Measurements from ENCODE around the gene LRRN2.

Gene LRRN2

DNA sequence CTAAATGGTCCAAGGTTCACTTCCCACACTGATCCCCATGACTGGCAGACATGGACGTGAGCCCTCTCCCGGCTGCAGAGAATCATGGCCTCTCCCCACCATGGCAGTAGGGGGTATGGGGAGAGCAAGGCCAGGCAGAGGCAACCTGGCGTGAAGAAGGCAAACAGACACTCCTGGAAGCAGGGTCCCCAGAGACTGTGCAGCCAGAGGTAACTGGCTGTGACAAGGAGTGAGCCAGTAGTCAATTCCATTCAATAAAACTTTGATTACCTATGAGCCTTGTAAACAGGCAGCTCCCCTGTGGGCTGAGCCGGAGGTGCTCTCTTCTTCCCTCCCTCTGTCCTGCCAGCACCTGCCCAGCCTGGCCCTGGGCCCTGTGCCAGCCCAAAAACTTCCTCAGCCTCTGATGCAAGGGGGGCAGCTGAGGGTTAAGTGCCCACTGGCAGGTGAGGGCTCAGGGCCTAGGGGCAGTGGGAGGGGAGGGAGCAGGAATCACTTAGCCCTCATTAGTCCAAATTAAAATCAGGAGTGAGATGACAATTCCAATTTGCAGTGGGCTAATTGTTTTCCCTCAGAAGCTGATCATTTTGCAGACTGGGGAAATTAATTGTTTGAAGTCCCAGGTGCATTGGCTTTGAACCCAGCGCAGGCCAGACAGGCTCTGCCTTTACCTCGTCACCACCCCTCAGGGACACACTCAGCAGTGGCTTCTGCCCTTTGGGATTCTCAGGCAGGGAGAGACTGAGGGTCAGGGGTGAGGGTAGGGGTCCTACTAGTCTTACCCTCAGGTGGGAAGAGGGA is 35.6 kb downstream of the LRRN2 start:
- Histone ChIP-seq H3K27ac (ENCODE audit: low read depth in 2 of 2, low read length in 2 of 2) (peak overlapping the region; percentile 77 to 78), H3K4me1 (ENCODE audit: control insufficient read depth in 2 of 2, insufficient read depth in 2 of 2, low read length in 2 of 2) (peaks cover 47 to 49% of the 10 kb centered on the region in 2 donors), H3K36me3 (ENCODE audit: control insufficient read depth in 2 of 2, insufficient read depth in 2 of 2, low read length in 2 of 2) (no peaks in the 10 kb centered on the region), H3K4me3 (ENCODE audit: low read length in 2 of 2) (peak overlapping the region in 1 of 2 donors; percentile 33), H3K9me3 (ENCODE audit: control insufficient read depth in 2 of 2, low read length in 2 of 2) (no peaks in the 10 kb centered on the region), H3K9ac (ENCODE audit: low read depth in 1 of 2, low read length in 2 of 2) (peak overlapping the region in 1 of 2 donors; percentile 9), H3K27me3 (ENCODE audit: control insufficient read depth in 2 of 2, insufficient read depth in 2 of 2, low read length in 2 of 2) (no peaks in the 10 kb centered on the region)

DNA sequence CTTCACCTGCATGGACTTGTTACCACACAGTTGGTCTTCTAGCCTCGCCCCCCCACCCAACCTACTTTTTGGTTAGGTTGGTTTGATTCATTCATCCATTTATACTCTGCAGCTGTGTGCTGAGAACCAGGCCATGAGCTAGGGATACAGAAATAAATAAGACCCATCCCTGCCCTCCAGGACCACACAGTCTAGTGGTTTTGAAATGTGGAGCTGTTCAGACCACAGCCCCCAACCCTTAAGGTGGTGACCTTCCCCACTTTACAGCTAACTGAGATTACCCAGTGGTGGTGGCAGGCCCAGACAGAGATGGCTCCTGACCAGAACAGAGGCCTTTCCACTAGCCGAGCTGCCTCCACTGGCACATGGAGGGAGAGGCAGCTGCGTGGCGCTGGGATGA is 37.0 kb downstream of the LRRN2 start:
- Histone ChIP-seq H3K9ac (ENCODE audit: low read depth in 1 of 2, low read length in 2 of 2) (no peak overlapping the region), H3K4me3 (ENCODE audit: low read length in 2 of 2) (no peak overlapping the region), H3K27me3 (ENCODE audit: control insufficient read depth in 2 of 2, insufficient read depth in 2 of 2, low read length in 2 of 2) (no peaks in the 10 kb centered on the region), H3K36me3 (ENCODE audit: control insufficient read depth in 2 of 2, insufficient read depth in 2 of 2, low read length in 2 of 2) (no peaks in the 10 kb centered on the region), H3K4me1 (ENCODE audit: control insufficient read depth in 2 of 2, insufficient read depth in 2 of 2, low read length in 2 of 2) (peaks cover 47 to 49% of the 10 kb centered on the region in 2 donors), H3K27ac (ENCODE audit: low read depth in 2 of 2, low read length in 2 of 2) (no peak overlapping the region), H3K9me3 (ENCODE audit: control insufficient read depth in 2 of 2, low read length in 2 of 2) (no peaks in the 10 kb centered on the region)

GRCh38 chr1:204647805-204648153 is 37.8 kb downstream of the LRRN2 start:
- no peak overlapping the region for H3K27ac ChIP-seq (ENCODE audit: low read depth in 2 of 2, low read length in 2 of 2)
- no peak overlapping the region for H3K4me3 ChIP-seq (ENCODE audit: low read length in 2 of 2)
- no peak overlapping the region for H3K9ac ChIP-seq (ENCODE audit: low read depth in 1 of 2, low read length in 2 of 2)
- no peaks in the 10 kb centered on the region for H3K27me3 ChIP-seq (ENCODE audit: control insufficient read depth in 2 of 2, insufficient read depth in 2 of 2, low read length in 2 of 2)
- H3K4me1 ChIP-seq (ENCODE audit: control insufficient read depth in 2 of 2, insufficient read depth in 2 of 2, low read length in 2 of 2), result peaks cover 43 to 44% of the 10 kb centered on the region in 2 donors
- H3K9me3 ChIP-seq (ENCODE audit: control insufficient read depth in 2 of 2, low read length in 2 of 2), result no peaks in the 10 kb centered on the region
- no peaks in the 10 kb centered on the region for H3K36me3 ChIP-seq (ENCODE audit: control insufficient read depth in 2 of 2, insufficient read depth in 2 of 2, low read length in 2 of 2)

DNA sequence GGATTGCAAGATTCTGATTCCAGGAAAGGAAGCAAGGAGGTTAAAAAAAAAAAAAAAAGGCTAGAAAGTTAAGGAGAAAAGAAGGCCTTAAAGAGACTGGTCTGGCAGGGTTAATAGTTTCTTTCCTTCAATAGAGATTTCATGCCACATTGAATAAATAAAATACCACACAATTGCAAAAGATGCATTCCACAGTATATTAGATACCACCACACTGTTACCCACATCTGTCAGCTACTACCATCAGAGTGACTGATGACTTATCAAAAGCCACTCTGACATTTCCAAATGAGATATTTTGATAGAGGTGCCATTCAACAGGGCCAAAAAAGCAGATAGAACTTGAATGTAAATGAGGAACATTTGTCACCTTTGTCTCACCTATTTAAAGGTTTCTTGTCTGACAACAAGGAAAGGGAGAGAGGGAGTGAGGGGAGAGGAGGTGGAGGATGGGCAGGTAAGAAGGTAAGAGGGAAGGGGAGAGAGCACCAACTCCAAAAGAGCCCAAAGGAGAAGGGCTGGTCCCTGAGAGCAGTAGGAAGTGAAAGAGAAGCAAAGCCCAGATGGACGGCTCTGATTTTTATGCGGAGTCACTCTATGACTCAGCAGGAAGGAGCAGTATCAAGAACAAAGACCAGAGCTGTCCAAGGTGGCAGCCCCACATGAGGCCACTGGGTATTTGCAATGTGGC is 38.3 kb downstream of the LRRN2 start:
- H3K4me3 ChIP-seq (ENCODE audit: low read length in 2 of 2), result no peak overlapping the region
- H3K36me3 ChIP-seq (ENCODE audit: control insufficient read depth in 2 of 2, insufficient read depth in 2 of 2, low read length in 2 of 2), result no peaks in the 10 kb centered on the region
- H3K27me3 ChIP-seq (ENCODE audit: control insufficient read depth in 2 of 2, insufficient read depth in 2 of 2, low read length in 2 of 2), result no peaks in the 10 kb centered on the region
- peaks cover 38 to 39% of the 10 kb centered on the region in 2 donors for H3K4me1 ChIP-seq (ENCODE audit: control insufficient read depth in 2 of 2, insufficient read depth in 2 of 2, low read length in 2 of 2)
- H3K9ac ChIP-seq (ENCODE audit: low read depth in 1 of 2, low read length in 2 of 2), result no peak overlapping the region
- H3K9me3 ChIP-seq (ENCODE audit: control insufficient read depth in 2 of 2, low read length in 2 of 2), result no peaks in the 10 kb centered on the region
- no peak overlapping the region for H3K27ac ChIP-seq (ENCODE audit: low read depth in 2 of 2, low read length in 2 of 2)

- no peak overlapping the region for H3K9ac ChIP-seq (ENCODE audit: low read depth in 1 of 2, low read length in 2 of 2)
- peaks cover 23 to 25% of the 10 kb centered on the region in 2 donors for H3K4me1 ChIP-seq (ENCODE audit: control insufficient read depth in 2 of 2, insufficient read depth in 2 of 2, low read length in 2 of 2)
- H3K27ac ChIP-seq (ENCODE audit: low read depth in 2 of 2, low read length in 2 of 2), result no peak overlapping the region
- no peak overlapping the region for H3K4me3 ChIP-seq (ENCODE audit: low read length in 2 of 2)
- H3K36me3 ChIP-seq (ENCODE audit: control insufficient read depth in 2 of 2, insufficient read depth in 2 of 2, low read length in 2 of 2), result no peaks in the 10 kb centered on the region
- H3K9me3 ChIP-seq (ENCODE audit: control insufficient read depth in 2 of 2, low read length in 2 of 2), result no peaks in the 10 kb centered on the region
- H3K27me3 ChIP-seq (ENCODE audit: control insufficient read depth in 2 of 2, insufficient read depth in 2 of 2, low read length in 2 of 2), result no peaks in the 10 kb centered on the region
These were observed 39.9 kb downstream of the LRRN2 start for GRCh38 chr1:204645666-204646065.

DNA sequence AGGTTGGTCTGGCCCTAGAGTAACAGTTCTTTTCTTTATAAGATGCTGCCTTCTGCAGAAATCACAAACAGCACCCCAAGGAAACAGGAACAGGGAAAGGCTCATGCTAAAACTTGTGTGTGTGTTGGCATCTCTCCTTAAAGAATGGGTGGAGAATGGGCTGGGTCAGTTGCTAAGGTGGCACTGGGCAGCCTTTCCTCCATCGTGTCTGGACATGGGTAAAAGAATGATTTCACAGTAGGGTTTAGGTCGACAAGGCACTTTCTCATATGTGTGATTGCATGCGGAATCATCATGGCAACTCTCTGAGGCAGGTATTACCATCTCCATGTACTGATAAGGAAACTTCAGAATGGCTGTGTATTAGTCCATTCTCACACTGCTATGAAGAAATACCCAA is 40.3 kb downstream of the LRRN2 start:
- no peaks in the 10 kb centered on the region for H3K9me3 ChIP-seq (ENCODE audit: control insufficient read depth in 2 of 2, low read length in 2 of 2)
- peaks cover 19 to 21% of the 10 kb centered on the region in 2 donors for H3K4me1 ChIP-seq (ENCODE audit: control insufficient read depth in 2 of 2, insufficient read depth in 2 of 2, low read length in 2 of 2)
- no peaks in the 10 kb centered on the region for H3K36me3 ChIP-seq (ENCODE audit: control insufficient read depth in 2 of 2, insufficient read depth in 2 of 2, low read length in 2 of 2)
- no peak overlapping the region for H3K9ac ChIP-seq (ENCODE audit: low read depth in 1 of 2, low read length in 2 of 2)
- H3K27ac ChIP-seq (ENCODE audit: low read depth in 2 of 2, low read length in 2 of 2), result no peak overlapping the region
- no peak overlapping the region for H3K4me3 ChIP-seq (ENCODE audit: low read length in 2 of 2)
- H3K27me3 ChIP-seq (ENCODE audit: control insufficient read depth in 2 of 2, insufficient read depth in 2 of 2, low read length in 2 of 2), result no peaks in the 10 kb centered on the region

DNA sequence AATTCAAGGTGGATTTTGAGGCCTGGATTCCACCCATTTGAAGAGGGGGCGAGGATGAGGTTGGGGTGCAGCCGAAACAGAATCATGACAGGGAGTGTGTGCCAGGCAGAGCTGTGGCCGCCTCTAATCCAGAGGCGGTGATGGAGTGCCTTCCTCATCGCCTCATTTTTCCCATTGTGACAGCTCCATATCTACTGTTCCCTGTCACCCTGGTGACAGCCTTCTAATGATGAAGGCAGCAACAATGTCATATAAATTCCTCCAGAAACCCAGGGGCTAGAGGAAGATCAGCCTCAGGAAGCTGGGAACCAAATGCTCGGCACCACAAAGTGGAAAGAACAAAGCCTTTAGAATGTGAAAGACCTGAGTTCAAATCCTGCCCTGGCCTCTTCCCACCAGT is 42.0 kb downstream of the LRRN2 start:
- H3K4me3 ChIP-seq (ENCODE audit: low read length in 2 of 2), result no peak overlapping the region
- no peaks in the 10 kb centered on the region for H3K36me3 ChIP-seq (ENCODE audit: control insufficient read depth in 2 of 2, insufficient read depth in 2 of 2, low read length in 2 of 2)
- no peaks in the 10 kb centered on the region for H3K27me3 ChIP-seq (ENCODE audit: control insufficient read depth in 2 of 2, insufficient read depth in 2 of 2, low read length in 2 of 2)
- no peaks in the 10 kb centered on the region for H3K9me3 ChIP-seq (ENCODE audit: control insufficient read depth in 2 of 2, low read length in 2 of 2)
- H3K9ac ChIP-seq (ENCODE audit: low read depth in 1 of 2, low read length in 2 of 2), result no peak overlapping the region
- H3K27ac ChIP-seq (ENCODE audit: low read depth in 2 of 2, low read length in 2 of 2), result no peak overlapping the region
- peaks cover 3 to 4% of the 10 kb centered on the region in 2 donors for H3K4me1 ChIP-seq (ENCODE audit: control insufficient read depth in 2 of 2, insufficient read depth in 2 of 2, low read length in 2 of 2)

- peaks cover 0 to 5% of the 10 kb centered on the region in 2 donors for H3K4me1 ChIP-seq (ENCODE audit: control insufficient read depth in 2 of 2, insufficient read depth in 2 of 2, low read length in 2 of 2)
- no peak overlapping the region for H3K27ac ChIP-seq (ENCODE audit: low read depth in 2 of 2, low read length in 2 of 2)
- no peak overlapping the region for H3K4me3 ChIP-seq (ENCODE audit: low read length in 2 of 2)
- H3K9ac ChIP-seq (ENCODE audit: low read depth in 1 of 2, low read length in 2 of 2), result no peak overlapping the region
- no peaks in the 10 kb centered on the region for H3K27me3 ChIP-seq (ENCODE audit: control insufficient read depth in 2 of 2, insufficient read depth in 2 of 2, low read length in 2 of 2)
- no peaks in the 10 kb centered on the region for H3K9me3 ChIP-seq (ENCODE audit: control insufficient read depth in 2 of 2, low read length in 2 of 2)
- H3K36me3 ChIP-seq (ENCODE audit: control insufficient read depth in 2 of 2, insufficient read depth in 2 of 2, low read length in 2 of 2), result no peaks in the 10 kb centered on the region
These were observed 43.6 kb downstream of the LRRN2 start for GRCh38 chr1:204641936-204642335.

- H3K27ac ChIP-seq (ENCODE audit: low read depth in 2 of 2, low read length in 2 of 2), result no peak overlapping the region
- H3K9ac ChIP-seq (ENCODE audit: low read depth in 1 of 2, low read length in 2 of 2), result no peak overlapping the region
- no peaks in the 10 kb centered on the region for H3K9me3 ChIP-seq (ENCODE audit: control insufficient read depth in 2 of 2, low read length in 2 of 2)
- no peaks in the 10 kb centered on the region for H3K36me3 ChIP-seq (ENCODE audit: control insufficient read depth in 2 of 2, insufficient read depth in 2 of 2, low read length in 2 of 2)
- no peaks in the 10 kb centered on the region for H3K27me3 ChIP-seq (ENCODE audit: control insufficient read depth in 2 of 2, insufficient read depth in 2 of 2, low read length in 2 of 2)
- peaks cover 0 to 5% of the 10 kb centered on the region in 2 donors for H3K4me1 ChIP-seq (ENCODE audit: control insufficient read depth in 2 of 2, insufficient read depth in 2 of 2, low read length in 2 of 2)
- H3K4me3 ChIP-seq (ENCODE audit: low read length in 2 of 2), result no peak overlapping the region
These were observed 44.1 kb downstream of the LRRN2 start for GRCh38 chr1:204641455-204641854.

DNA sequence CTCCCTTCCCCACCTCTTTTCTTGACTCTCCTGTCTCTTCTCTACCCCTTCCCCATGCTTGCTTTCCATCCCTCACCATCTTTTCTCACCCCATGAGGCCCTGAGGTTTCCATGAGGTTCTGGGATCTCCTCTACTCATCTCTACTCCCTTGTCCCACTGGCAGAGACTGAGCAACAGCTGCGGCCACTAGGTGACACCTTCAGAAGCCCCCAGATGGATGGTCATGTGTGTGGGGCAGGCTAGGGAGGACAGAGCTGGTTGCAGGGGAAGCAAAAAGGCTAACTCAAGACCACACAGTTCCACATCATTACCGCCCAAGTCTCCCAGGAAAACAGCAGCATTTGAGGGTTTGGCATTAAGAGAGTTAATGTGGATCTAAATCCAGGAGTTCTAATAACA is 45.0 kb downstream of the LRRN2 start:
- Histone ChIP-seq H3K27ac (ENCODE audit: low read depth in 2 of 2, low read length in 2 of 2) (no peak overlapping the region), H3K27me3 (ENCODE audit: control insufficient read depth in 2 of 2, insufficient read depth in 2 of 2, low read length in 2 of 2) (no peaks in the 10 kb centered on the region), H3K9me3 (ENCODE audit: control insufficient read depth in 2 of 2, low read length in 2 of 2) (no peaks in the 10 kb centered on the region), H3K36me3 (ENCODE audit: control insufficient read depth in 2 of 2, insufficient read depth in 2 of 2, low read length in 2 of 2) (no peaks in the 10 kb centered on the region), H3K4me1 (ENCODE audit: control insufficient read depth in 2 of 2, insufficient read depth in 2 of 2, low read length in 2 of 2) (peaks cover 0 to 2% of the 10 kb centered on the region in 2 donors), H3K4me3 (ENCODE audit: low read length in 2 of 2) (no peak overlapping the region), H3K9ac (ENCODE audit: low read depth in 1 of 2, low read length in 2 of 2) (no peak overlapping the region)
